AG04449 (cell line): ENCODE results near the gene CCSAP.

ENCODE experiments used
- CTCF ChIA-PET: fragments of 350-600 bp; formaldehyde crosslinking; extraction: SDS; loops from one replicate; lab custom pipeline; 2021; ENCODE audit warnings: antibody characterized with exemption; lab: Yijun Ruan, JAX
- POLR2A ChIA-PET: fragments of 400-600, 350-600 bp; formaldehyde crosslinking; extraction: SDS; loops from one replicate; lab custom pipeline; 2020; ENCODE audit warnings: antibody characterized with exemption, inconsistent platforms; lab: Yijun Ruan, JAX
- DNase-seq: peaks from one replicate; pipeline ENCODE4 v3.0.0-alpha.2; 2010; ENCODE audit warnings: low read depth, low spot score
- H3K4me3 ChIP-seq: 2 replicates; pipeline ENCODE4 v1.5.1; 2011; ENCODE audit warnings: low read depth, mild to moderate bottlenecking, control low read depth, low read length
- CTCF ChIP-seq: IDR thresholded peaks from one replicate; pipeline ENCODE4 v1.5.1; 2011; ENCODE audit warnings: mild to moderate bottlenecking, moderate library complexity, low read length, control low read depth, inconsistent platforms; ENCODE audit not compliant: insufficient read depth; ENCODE audit errors: missing control alignments

Gene CCSAP

GRCh38 chr1:229344139-229344538, 1.3 kb upstream of the CCSAP start:
- ChIA-PET POLR2A (no interaction called here), CTCF (no interaction called here)
- H3K4me3 ChIP-seq = no peak overlapping the region; the same call in 1 of the 2 replicates
- no peak for TF ChIP-seq CTCF
- DNase-seq = no peak

- no peak for TF ChIP-seq CTCF
- DNase-seq = no peak
- POLR2A ChIA-PET = no interaction called here
- CTCF ChIA-PET = interaction anchor here (0.9 kb wide), 1 partner anchor 14 kb away, joined by 3 read pairs; no protein-coding TSS in a partner anchor
- H3K4me3 ChIP-seq = peak overlapping the region; percentile 83
Measured at GRCh38 chr1:229341774-229342655, 832 bp downstream of the CCSAP start.

- ChIA-PET CTCF (interaction anchor here (1.0 kb wide), 1 partner anchor 10 kb away, joined by 3 read pairs; no protein-coding TSS in a partner anchor), POLR2A (no interaction called here)
- H3K4me3 ChIP-seq = no peak overlapping the region
- no peak for DNase-seq
- TF ChIP-seq CTCF = no peak
Measured at GRCh38 chr1:229340496-229340895, 2.4 kb downstream of the CCSAP start.

GRCh38 chr1:229339520-229339919, 3.3 kb downstream of the CCSAP start:
- no peak for TF ChIP-seq CTCF
- DNase-seq = no peak
- ChIA-PET POLR2A (no interaction called here), CTCF (no interaction called here)
- H3K4me3 ChIP-seq = no peak overlapping the region

GRCh38 chr1:229339086-229339485, 3.8 kb downstream of the CCSAP start:
- no peak for TF ChIP-seq CTCF
- ChIA-PET CTCF (interaction anchor here (1.0 kb wide), 1 partner anchor 145 kb away, joined by 3 read pairs; no protein-coding TSS in a partner anchor), POLR2A (no interaction called here)
- DNase-seq = no peak
- H3K4me3 ChIP-seq = no peak overlapping the region

- no peak for TF ChIP-seq CTCF
- POLR2A ChIA-PET = no interaction called here
- DNase-seq = no peak
- no peak overlapping the region for H3K4me3 ChIP-seq
- CTCF ChIA-PET = interaction anchor here (1.4 kb wide), 1 partner anchor 10 kb away, joined by 5 read pairs; no protein-coding TSS in a partner anchor
Measured at GRCh38 chr1:229336345-229336744, 6.5 kb downstream of the CCSAP start.
